ENCODE measurements around the gene FGF7.
"Not testable (repeated sequence)": the region's sequence is repeated elsewhere in the genome, so short reads cannot be mapped to it uniquely, and the experiment has no call there.

FGF7 gene

DNA sequence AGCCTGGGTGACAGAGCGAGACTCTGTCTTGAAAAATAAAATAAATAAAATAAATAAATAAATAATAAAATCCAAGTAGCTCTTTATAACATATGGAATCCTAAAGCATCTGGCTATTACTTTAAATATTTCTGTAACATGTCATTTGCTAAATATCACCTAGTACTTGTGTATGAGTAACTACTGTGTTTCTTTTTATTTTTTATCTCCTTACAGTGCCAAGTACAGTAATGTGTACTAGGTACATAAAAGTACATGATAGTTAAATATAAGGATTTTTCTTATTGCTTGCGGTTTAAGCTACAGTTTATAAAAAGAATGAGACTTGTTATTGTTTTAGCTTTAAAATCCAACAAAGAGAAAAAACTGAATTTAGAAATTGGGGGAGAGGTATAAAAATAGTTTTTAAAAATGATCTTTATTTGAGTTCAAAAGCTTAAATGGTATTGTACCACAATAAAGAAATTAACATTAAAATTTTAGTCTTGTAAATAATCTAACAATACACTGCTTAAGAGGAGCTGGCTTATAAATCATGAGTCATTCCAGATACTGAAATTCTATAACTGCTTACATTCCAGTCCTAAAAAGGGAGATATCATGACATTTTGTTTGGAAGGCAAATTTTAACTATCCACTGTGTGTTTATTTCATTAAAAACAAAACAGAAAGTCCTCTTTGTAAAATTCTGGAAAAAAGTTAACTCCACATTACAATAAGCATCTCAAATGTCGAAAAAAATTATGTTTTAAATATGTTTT lies 73.1 kb downstream of the FGF7 start:
- no peak for DNase-seq

DNA sequence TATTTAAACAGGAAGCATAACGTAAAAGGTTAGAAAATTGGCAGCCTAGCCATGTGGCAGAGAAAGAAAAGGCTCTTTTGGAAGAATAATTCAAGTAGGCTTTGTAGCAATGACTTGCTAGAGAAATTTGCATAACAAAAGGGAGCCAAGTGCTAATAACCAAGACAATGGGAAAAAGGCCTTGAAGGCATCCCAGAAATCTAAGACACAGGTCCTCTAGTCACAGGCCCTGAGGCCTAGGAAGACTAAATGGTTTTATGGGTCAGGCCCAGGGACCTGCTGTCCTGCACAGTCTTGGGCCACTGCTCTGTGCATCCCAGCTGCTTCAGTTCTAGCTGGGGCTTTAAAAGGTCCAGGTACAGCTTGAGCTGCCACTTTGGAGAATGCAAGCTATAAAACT lies 78.5 kb downstream of the FGF7 start:
- DNase-seq: no peak

DNA sequence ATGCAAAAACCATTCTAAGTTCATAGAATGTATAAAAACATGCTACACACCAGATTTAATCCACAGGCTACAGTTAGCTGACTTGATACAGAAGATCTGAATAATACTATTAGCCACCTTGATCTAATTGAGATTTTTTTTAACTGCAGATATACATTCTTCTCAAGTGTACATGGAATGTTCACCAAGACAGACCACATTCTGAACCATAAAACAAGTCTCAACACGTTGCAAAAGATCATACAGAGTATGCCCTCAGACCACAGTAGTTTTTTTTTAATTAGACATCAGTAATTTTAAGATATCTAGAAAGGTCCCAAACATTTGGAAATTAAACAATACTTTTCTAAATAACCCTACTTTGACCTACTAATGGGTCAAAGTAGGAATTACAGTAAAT lies 83.3 kb downstream of the FGF7 start:
- no peak for DNase-seq

DNA sequence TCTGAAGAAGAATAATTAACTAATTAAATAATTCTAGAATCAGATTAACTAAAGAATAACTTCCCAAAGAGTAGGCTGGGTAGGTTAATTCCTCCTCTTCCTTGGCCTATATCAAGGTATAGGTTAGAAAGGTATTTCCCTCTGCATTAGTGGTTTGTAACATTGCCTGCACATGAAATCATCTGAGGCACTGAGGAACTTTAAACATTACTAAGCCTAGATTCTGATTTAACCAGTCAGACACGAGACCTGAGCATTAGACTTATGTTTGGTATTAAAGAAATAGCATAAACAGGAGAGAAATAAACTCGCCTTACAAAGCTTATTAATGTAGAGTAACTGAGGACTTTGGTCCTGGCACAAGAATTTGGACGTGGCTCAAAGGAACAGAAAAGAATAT lies 84.2 kb downstream of the FGF7 start:
- DNase-seq: no peak

DNA sequence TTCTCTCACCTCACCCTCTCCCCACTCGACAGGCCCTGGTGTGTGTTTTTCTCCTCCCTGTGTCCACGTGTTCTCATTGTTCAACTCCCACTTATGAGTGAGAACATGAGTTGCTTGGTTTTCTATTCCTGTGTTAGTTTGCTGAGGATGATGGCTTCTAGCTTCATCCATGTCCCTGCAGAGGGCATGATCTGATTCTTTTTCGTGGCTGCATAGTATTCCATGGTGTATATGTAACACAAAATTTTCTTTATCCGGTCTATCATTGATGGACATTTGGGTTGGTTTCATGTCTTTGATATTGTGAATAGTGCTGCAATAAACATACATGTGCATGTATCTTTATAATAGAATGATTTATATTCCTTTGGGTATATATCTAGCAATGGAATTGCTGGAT lies 89.7 kb downstream of the FGF7 start:
- not testable (repeated sequence) for DNase-seq

DNA sequence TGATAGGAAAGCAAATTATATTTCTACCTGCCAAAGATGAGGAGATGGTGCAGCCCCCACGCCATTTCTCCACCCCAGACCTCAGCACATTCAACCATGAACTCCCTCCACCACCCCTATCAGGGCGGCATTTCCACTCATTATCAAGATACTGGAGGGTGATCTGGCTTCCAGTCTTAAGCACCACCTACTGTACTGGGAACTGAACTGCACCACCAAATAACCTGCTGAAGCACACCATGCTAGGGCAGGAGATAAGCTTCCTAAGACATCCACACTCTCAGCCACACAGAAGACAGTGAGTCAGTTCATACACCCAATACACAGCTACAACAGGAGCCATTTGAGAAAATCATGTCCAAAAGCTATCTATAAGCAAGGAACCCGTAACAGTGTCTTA lies 98.8 kb downstream of the FGF7 start:
- no peak for DNase-seq

DNA sequence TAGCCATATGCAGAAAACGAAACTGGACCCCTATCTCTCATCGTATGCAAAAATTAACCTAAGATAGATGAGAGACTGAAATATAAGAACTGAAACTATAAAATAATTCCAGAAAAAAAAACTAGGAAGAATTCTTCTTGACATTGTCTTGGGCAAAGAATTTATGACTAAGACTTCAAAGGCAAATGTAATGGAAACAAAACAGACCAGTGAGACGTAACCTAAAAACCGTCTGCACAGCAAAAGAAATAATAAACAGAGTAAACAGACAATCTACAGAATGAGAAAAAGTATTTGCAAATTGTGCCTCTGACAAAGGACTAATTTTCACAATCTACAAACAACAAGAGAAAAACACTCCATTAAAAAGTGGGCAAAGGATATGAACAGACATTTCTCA lies 105.2 kb downstream of the FGF7 start:
- no peak for DNase-seq

DNA sequence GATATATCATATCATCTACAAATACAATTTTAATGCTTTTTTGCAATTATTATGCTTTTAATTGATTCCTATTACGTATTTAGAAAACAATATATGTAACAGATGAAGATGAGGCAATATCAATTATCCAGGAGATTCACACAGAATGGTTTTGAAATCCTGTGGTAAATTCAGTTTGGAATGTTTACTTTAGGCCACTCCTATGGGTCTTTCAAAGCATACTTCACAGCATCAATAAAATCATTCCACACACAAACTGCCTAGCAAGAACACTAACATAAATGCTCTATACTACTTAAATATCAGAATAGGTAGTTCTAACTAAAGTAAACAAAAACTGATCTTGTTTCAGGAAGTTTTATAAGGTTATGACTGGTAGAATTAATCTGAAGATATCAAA lies 107.0 kb downstream of the FGF7 start:
- no peak for DNase-seq
